ENCODE measurements around the gene YTHDF2.

Gene YTHDF2

DNA sequence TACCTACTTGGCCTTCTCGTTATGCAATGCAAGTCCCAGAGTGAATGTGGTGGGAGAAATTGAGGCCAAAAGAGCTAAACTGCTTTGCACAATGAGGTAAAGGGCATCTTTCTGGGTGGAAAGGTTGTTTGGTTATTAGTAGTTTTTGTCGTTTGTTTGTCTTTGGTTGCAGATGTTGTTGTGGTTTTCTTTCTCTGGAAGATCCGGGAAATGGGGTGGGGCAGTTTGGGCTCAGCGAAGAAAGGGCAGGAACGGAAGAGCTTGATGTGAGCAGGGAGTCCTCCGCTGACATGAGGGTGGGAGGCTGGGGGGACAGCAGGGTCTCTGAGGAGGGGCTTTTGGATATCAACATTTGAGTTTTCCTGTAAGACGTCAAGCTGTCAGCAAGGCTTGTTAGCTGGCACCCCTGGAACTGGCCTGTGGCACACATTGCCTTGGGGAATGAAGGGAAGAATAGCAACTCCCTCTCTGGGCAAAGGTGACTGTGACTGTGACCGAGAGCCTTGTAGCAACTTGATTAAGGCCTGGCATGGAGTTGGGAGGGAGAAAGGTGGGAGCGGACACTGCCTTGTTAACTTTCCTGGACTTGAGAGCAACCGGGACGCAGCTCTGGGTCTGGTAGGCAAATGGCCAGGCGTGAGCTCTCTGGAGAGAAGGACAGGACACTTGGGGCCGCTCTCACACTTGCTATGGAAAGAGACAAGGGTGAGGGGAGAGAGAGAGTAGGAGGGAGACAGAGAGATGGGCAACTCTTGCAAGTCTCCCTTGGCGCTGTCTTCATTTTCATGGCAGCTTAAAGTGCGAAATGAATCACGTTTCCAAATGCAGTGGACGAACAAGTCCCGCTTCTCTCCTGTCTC is 59.8 kb downstream of the YTHDF2 start:
- intact Hi-C loops (cut with micrococcal nuclease), result no loop called here
- H3K27ac Mint-ChIP-seq, result no peak overlapping the region
- peaks cover 6% of the 10 kb centered on the region for H3K27me3 Mint-ChIP-seq
- no peaks in the 10 kb centered on the region for H3K36me3 Mint-ChIP-seq (ENCODE audit: low read depth)
- no peak overlapping the region for H3K4me3 Mint-ChIP-seq
- no peaks in the 10 kb centered on the region for H3K9me3 Mint-ChIP-seq
- H3K4me1 Mint-ChIP-seq (ENCODE audit: low read depth), result no peaks in the 10 kb centered on the region

DNA sequence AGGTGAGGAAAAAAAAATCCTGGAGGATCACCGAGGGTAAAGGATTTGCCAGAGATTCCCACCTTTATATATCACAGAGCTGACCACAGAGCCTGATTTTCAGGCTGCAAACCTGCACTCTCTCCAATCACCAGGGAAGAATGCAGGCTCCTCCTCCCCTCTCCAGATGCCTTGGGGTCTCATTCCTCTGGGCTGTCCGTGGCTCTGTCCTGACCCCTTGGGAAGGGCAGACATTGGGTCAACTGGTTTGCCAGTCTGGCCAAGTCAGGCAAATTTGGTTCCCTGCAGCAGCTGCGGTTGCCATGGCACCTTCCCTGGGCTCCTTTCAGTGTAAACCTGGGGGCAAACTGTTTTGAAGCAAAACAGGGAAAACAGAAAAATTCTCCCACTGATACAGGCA is 63.6 kb downstream of the YTHDF2 start:
- Mint-ChIP-seq H3K36me3 (ENCODE audit: low read depth) (no peaks in the 10 kb centered on the region), H3K4me3 (no peak overlapping the region), H3K27me3 (peaks cover 6% of the 10 kb centered on the region), H3K27ac (no peak overlapping the region), H3K9me3 (no peaks in the 10 kb centered on the region), H3K4me1 (ENCODE audit: low read depth) (peaks cover 6% of the 10 kb centered on the region)
- intact Hi-C loops (cut with micrococcal nuclease), result no loop called here

DNA sequence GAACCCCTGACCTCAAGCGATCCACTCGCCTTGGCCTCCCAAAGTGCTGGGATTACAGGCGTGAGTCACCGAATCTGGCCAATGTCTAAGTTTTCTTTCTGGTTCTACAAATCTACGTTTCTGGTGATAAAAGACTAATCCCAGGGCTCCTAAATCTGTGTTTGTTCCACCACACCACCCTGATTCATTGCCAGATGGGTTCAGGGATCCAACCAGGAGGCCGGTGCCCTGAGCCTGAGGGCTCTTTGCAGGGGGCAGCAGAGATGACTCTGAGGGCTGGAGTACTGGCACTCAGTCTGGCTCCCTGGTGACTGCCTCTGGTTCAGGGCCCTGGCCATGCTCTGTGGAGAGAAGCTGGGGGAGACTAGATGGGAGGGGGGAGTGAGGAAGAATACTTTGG is 64.7 kb downstream of the YTHDF2 start:
- Mint-ChIP-seq H3K4me1 (ENCODE audit: low read depth) (peaks cover 9% of the 10 kb centered on the region), H3K27ac (no peak overlapping the region), H3K27me3 (peaks cover 6% of the 10 kb centered on the region), H3K36me3 (ENCODE audit: low read depth) (no peaks in the 10 kb centered on the region), H3K9me3 (no peaks in the 10 kb centered on the region), H3K4me3 (no peak overlapping the region)
- intact Hi-C loops (cut with micrococcal nuclease), result no loop called here

DNA sequence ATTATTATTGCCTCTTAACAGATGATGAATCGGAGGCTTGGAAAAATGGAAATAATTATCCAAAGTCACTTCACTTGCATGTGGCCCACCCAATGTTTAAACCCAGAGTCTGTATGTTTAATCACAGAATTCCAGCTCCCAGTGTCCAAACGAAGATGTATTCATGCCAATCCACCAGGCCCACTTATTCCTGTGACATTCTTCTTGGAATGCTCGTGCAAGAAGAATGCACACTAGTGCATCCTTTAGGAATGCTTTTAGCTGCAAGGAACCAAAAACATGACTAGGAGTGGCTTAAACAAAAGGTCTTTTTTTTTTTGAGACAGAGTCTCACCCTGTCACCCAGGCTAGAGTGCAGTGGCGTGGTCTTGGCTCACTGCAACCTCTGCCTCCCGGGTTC is 66.3 kb downstream of the YTHDF2 start:
- intact Hi-C loops (cut with micrococcal nuclease), result no loop called here
- Mint-ChIP-seq H3K36me3 (ENCODE audit: low read depth) (no peaks in the 10 kb centered on the region), H3K4me3 (no peak overlapping the region), H3K4me1 (ENCODE audit: low read depth) (peaks cover 9% of the 10 kb centered on the region), H3K9me3 (no peaks in the 10 kb centered on the region), H3K27ac (no peak overlapping the region), H3K27me3 (peaks cover 8% of the 10 kb centered on the region)

DNA sequence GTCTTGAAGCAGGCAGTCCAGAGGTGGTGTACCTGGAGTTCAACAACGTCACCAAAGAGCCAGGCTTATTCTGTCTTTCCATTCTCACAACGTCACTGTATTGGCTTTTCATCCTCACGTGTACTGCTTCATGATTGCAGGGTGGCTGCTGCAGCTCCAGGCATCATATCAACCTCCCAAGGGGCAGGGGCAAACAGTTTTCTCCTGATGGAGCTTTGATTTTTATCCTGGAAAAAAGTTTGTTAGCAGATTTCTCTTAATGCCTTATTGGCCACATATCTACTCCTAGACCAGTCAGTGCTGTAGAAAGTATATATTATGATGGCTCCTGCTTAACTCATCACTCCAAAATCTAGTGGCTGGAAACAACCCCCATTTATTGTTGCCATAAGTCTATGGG is 66.9 kb downstream of the YTHDF2 start:
- Mint-ChIP-seq H3K36me3 (ENCODE audit: low read depth) (no peaks in the 10 kb centered on the region), H3K9me3 (no peaks in the 10 kb centered on the region), H3K4me3 (no peak overlapping the region)

DNA sequence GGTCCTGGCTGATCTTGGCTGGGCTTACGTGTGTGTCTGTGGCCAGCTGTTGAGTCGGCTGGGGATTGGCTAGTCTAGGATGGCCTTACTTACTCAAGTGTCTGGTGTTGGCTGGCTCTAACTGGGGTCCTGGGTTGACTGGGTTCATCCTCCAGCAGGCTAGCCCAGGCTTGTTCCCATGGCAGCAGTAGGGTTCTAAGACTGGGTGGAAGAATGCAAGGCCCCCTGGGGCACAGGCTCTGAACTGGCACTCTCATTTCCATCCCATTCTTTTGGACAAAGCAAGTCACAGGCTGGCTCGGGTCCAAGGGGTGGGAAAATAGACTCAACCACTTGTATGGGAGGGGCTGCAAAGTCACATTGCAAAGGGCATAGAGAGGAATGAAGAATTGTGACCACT is 67.3 kb downstream of the YTHDF2 start:
- Mint-ChIP-seq H3K36me3 (ENCODE audit: low read depth) (no peaks in the 10 kb centered on the region), H3K4me3 (no peak overlapping the region), H3K4me1 (ENCODE audit: low read depth) (peaks cover 9% of the 10 kb centered on the region), H3K9me3 (no peaks in the 10 kb centered on the region), H3K27ac (no peak overlapping the region), H3K27me3 (peaks cover 8% of the 10 kb centered on the region)
- intact Hi-C loops (cut with micrococcal nuclease), result no loop called here

More for the DNA sequence above, 66.9 kb downstream of the YTHDF2 start:
- Mint-ChIP-seq H3K27me3 (peaks cover 8% of the 10 kb centered on the region), H3K4me1 (ENCODE audit: low read depth) (peaks cover 9% of the 10 kb centered on the region), H3K27ac (no peak overlapping the region)
- intact Hi-C loops (cut with micrococcal nuclease), result no loop called here

DNA sequence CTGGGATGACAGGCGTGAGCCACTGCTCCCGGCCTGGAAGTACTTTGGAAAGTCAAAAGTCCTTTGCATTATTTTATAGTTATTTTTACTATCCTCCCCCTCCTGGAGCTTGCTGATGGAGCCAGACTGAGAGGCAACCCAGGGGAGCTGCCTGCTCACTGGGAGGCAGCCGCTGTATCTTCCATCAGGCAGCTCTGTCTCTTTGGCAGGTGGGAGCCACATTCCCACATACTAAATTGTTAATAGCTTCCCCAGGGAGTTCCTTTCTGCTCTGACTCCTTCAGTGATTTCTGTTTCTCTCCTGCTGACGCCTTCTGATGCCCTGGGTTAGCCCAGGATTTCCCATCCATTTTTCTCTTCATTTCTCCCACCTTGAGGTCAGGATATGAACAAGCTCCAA is 70.3 kb downstream of the YTHDF2 start:
- H3K27ac Mint-ChIP-seq, result no peak overlapping the region
- intact Hi-C loops (cut with micrococcal nuclease), result no loop called here
- peaks cover 26% of the 10 kb centered on the region for H3K27me3 Mint-ChIP-seq
- H3K4me3 Mint-ChIP-seq, result no peak overlapping the region
- H3K36me3 Mint-ChIP-seq (ENCODE audit: low read depth), result no peaks in the 10 kb centered on the region
- H3K9me3 Mint-ChIP-seq, result no peaks in the 10 kb centered on the region
- H3K4me1 Mint-ChIP-seq (ENCODE audit: low read depth), result peaks cover 19% of the 10 kb centered on the region

DNA sequence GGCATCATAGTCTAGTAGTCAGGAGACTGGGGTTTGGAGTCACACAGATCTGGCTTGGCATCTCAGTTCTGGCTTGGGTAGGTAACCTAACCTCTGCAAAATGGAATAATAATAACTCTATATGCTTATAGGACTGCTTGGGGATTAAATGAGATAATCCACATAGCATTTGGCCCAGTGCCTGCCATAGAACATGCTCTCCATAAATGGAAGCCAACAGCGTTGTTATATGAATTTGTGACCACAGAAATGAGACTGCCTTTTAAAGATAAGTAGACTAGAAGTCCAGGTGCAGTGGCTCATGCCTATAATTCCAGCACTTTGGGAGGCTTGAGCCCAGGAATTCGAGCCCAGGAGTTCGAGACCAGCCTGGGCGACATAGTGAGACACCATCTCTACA is 71.2 kb downstream of the YTHDF2 start:
- peaks cover 19% of the 10 kb centered on the region for H3K4me1 Mint-ChIP-seq (ENCODE audit: low read depth)
- H3K36me3 Mint-ChIP-seq (ENCODE audit: low read depth), result no peaks in the 10 kb centered on the region
- H3K9me3 Mint-ChIP-seq, result no peaks in the 10 kb centered on the region
- no peak overlapping the region for H3K27ac Mint-ChIP-seq
- H3K27me3 Mint-ChIP-seq, result peaks cover 33% of the 10 kb centered on the region
- intact Hi-C loops (cut with micrococcal nuclease), result no loop called here
- H3K4me3 Mint-ChIP-seq, result no peak overlapping the region

DNA sequence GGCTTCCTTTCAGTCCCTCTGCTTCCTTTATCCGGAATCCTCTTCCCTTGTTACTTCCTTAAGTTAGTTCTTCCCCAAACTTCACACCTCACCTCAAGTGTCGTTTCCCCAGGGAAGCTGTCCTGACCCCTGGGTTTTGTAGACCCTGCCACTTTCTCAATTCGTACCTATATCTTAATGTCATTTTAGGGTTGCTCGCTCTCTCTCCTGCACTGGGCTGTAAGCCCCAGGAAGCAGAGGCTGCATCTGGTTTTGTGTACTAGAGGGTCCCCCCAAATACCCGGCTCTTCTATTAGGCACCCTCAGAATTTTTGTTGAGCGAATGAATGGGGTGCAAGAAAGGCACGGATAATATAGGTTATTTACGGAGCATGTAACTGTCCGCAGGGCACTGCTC is 74.6 kb downstream of the YTHDF2 start:
- no peak overlapping the region for H3K4me3 Mint-ChIP-seq
- H3K27me3 Mint-ChIP-seq, result peaks cover 60% of the 10 kb centered on the region
- H3K4me1 Mint-ChIP-seq (ENCODE audit: low read depth), result peaks cover 11% of the 10 kb centered on the region
- H3K9me3 Mint-ChIP-seq, result no peaks in the 10 kb centered on the region
- H3K27ac Mint-ChIP-seq, result no peak overlapping the region
- intact Hi-C loops (cut with micrococcal nuclease), result no loop called here
- H3K36me3 Mint-ChIP-seq (ENCODE audit: low read depth), result no peaks in the 10 kb centered on the region

DNA sequence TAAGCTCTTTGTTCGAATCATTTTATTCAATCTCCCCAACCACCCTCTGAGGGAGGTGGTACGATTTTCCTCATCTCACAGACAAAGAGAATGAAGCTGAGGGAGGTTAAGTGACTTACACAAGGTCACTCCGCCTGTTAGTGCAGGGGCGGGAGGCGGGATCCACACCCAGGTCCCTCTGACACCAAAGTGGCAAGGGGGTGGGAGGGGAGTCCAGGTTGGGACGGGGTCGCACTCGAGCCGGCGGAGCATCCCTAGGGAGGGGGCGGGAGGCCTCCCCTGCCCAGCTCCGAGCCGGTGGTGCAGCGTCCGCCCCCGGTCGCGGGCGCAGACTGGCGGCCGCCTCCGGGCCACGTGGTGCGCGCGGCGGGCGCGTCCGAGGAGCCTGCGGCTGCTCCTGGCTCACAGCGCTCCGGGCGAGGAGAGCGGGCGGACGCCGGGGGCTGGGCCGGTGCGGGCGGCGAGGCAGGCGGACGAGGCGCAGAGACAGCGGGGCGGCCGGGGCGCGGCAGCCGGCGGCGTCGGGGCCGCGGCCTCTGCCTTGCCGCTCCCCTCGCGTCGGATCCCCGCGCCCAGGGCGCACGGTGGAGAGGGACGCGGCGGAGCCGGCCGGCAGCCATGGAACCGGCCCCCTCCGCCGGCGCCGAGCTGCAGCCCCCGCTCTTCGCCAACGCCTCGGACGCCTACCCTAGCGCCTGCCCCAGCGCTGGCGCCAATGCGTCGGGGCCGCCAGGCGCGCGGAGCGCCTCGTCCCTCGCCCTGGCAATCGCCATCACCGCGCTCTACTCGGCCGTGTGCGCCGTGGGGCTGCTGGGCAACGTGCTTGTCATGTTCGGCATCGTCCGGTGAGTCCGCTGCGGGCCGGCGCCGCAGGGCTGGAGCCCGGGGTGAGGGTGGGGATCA is 75.3 kb downstream of the YTHDF2 start, which contains the start of gene OPRD1:
Gene OPRD1, plus strand, starts transcription at position 405 of the 903 bp plus-strand sequence. Its CDS starts 214 bp downstream, at position 619.
- Mint-ChIP-seq H3K36me3 (ENCODE audit: low read depth) (no peaks in the 10 kb centered on the region), H3K9me3 (no peaks in the 10 kb centered on the region), H3K4me3 (no peak within 1 kb of the TSS), H3K4me1 (ENCODE audit: low read depth) (peaks cover 11% of the 10 kb centered on the region), H3K27me3 (peaks cover 64% of the 10 kb centered on the region), H3K27ac (no peak within 1 kb of the TSS)
- intact Hi-C loops (cut with micrococcal nuclease), result no loop called here

DNA sequence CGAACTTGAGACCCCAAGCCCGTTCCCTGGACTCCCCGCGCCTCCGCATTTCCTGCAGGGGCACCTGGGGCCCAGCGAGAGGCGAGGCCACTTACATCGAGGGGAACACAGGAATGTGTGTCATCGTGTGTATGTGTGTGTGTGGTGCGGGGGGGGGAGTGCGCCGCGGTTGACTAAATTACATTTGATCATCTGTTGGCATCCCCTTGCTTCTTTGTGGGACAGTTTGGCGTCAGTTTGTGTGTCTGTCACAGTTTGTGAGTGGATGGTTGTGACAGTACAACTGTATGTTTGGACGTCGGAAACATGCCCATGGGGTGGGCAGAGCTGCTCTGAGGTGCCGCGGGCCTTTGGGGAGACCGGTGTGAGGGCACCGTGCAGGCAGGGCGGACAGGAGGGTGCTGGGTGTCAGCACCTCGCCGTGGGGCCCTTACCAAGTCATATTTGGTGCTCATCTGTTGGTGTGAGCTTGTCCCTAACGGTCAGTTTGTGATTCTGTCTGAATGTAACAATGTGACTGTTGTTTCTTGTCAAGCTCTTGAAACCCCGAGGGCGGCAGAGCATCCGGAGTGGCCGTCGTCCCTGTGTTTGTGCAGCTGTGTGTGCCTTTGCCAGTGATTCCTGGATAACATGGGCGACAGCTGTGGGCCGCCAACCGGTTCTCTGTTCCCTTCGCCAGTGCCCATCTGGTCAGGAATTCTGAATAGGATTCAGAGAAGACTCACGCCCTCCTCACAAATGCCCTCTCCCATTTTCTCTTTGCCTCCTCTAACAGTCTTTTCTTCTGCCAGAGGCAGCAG is 76.1 kb downstream of the YTHDF2 start:
- Mint-ChIP-seq H3K27ac (no peak overlapping the region), H3K4me1 (ENCODE audit: low read depth) (peaks cover 11% of the 10 kb centered on the region), H3K9me3 (no peaks in the 10 kb centered on the region), H3K36me3 (ENCODE audit: low read depth) (no peaks in the 10 kb centered on the region), H3K4me3 (no peak overlapping the region), H3K27me3 (peaks cover 62% of the 10 kb centered on the region)
- intact Hi-C loops (cut with micrococcal nuclease), result no loop called here

DNA sequence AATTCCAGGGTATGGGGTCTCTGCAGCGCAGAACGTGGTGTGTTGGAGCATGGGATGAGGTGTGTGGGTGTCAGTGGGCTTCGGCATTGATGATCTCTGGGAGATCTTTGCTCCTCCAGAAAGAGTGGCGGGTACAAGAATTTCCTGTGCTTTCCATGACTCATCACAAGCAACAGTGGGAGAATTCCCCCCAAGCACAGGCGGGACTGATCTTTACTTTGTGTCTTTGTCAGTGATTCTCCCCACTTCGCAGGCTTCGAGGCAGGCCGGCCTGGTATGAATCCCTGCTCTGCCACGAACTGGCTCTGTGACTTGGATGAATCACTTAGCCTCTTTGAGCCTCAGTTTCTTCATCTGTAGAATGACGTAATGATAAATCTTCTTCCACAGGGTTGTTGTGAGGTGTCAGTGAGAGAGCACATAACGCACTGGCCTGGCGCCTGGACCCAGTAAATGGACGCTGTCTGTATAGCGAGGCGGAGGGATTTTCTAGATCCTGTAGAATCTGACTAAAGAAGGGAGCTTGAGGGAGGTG is 77.3 kb downstream of the YTHDF2 start:
- Mint-ChIP-seq H3K4me1 (ENCODE audit: low read depth) (peaks cover 11% of the 10 kb centered on the region), H3K36me3 (ENCODE audit: low read depth) (no peaks in the 10 kb centered on the region), H3K9me3 (no peaks in the 10 kb centered on the region), H3K4me3 (no peak overlapping the region), H3K27me3 (peaks cover 62% of the 10 kb centered on the region), H3K27ac (no peak overlapping the region)
- intact Hi-C loops (cut with micrococcal nuclease), result no loop called here

DNA sequence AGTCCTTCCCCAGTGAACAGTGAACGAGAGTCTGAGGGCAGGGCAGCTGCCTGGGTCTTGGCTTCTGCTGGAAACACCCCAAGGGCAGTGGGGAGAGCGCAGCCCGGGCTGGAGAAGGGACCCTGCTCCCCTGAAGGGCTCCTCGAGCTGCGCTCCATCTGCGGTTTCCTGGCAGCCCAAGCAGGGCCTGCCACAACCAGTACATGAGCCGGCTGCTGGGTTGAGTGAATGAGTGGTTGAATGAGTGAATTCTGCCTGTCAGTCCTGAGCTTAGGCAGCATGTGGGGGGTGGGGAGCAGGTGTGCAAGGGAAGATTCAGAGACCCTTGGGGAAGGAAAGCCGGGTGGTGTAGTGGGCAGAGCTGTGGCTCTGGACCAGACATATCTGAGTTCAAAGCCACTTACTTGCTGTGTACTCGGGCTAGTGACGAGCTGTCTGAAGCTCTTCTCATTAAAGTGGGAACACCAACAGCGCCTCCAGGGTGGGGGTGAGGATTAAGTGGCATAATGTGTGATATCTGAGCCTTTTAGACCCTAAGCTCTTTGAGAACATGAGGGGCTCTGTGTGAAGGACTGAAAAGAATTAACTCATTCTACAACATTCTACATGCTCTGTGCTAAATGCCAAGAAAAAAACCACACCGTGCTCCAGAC is 78.9 kb downstream of the YTHDF2 start:
- no peaks in the 10 kb centered on the region for H3K36me3 Mint-ChIP-seq (ENCODE audit: low read depth)
- peaks cover 54% of the 10 kb centered on the region for H3K27me3 Mint-ChIP-seq
- intact Hi-C loops (cut with micrococcal nuclease), result no loop called here
- no peaks in the 10 kb centered on the region for H3K9me3 Mint-ChIP-seq
- H3K4me1 Mint-ChIP-seq (ENCODE audit: low read depth), result peaks cover 5% of the 10 kb centered on the region
- H3K27ac Mint-ChIP-seq, result no peak overlapping the region
- no peak overlapping the region for H3K4me3 Mint-ChIP-seq
